ENCODE data around the gene PACRG. TPM values are rescaled to one million over a fixed set of nuclear protein-coding genes. Genes with fewer than 3 reads are reported as not detected.
A peak's percentile ranks its signal among the peaks of the same experiment; 100 is the strongest.

Gene PACRG
- total and polyA plus RNA-seq, 2 of the 8 experiments (the other 6 are each of a cell fraction or from before 2014, with no cell fraction given), result 0.44 to 0.54 TPM

- no peak overlapping the region for H3K9ac ChIP-seq (replicated peaks in 1 of 4; ENCODE audit: extremely low read depth in 1 of 4, low read depth in 3 of 4, low read length in 3 of 4)
- FAIRE-seq (no peak), DNase-seq (ENCODE audit: low read depth in 1 of 2, low spot score in 2 of 2) (no peak)
- peaks cover 0 to 8% (median 0%) of the 10 kb centered on the region in 4 experiments; a peak in 4 of 7 replicates for H3K4me1 ChIP-seq (replicated peaks in 1 of 4; ENCODE audit: control insufficient read depth in 3 of 4, insufficient read depth in 4 of 4, low read length in 3 of 4)
- peak overlapping the region; percentile 20; the same call in 1 of the 2 replicates for H2AFZ ChIP-seq (ENCODE audit: low read length)
- ChIA-PET POLR2A (ENCODE audit: partially characterized antibody) (no interaction called here), CTCF (ENCODE audit: partially characterized antibody) (interaction anchor here (0.9 to 1.5 kb wide), 3 partner anchors 12 to 416 kb away, joined by 4 read pairs; no protein-coding TSS in a partner anchor)
- H3K36me3 ChIP-seq (ENCODE audit: control insufficient read depth in 2 of 4, insufficient read depth in 4 of 4, low read length in 3 of 4), result no peaks in the 10 kb centered on the region
- no peaks in the 10 kb centered on the region for H3K79me2 ChIP-seq (ENCODE audit: control insufficient read depth in 1 of 2, insufficient read depth in 2 of 2, low read length in 2 of 2)
- H3K23me2 ChIP-seq (ENCODE audit: low read depth, low read length), result no peaks in the 10 kb centered on the region
- no peak overlapping the region for H4K91ac ChIP-seq (replicated peaks; ENCODE audit: insufficient read length, low read length)
- no peak overlapping the region for H3K18ac ChIP-seq (ENCODE audit: extremely low read depth, low read length)
- H3K27ac ChIP-seq (ENCODE audit: low read depth, low read length), result no peak overlapping the region
- WGBS, 2 experiments (ENCODE audit: extremely low coverage in 1 of 2, insufficient coverage in 1 of 2, insufficient read length in 1 of 2, insufficient replicate concordance in 2 of 2, low coverage in 1 of 2, low lambda C conversion rate in 2 of 2, missing lambda C conversion rate in 1 of 2), result 90% methylated on average over 17 of the region's 17 CpGs; no CpG with 5 or more reads in 1 of the 2 experiments
- H2BK12ac ChIP-seq (ENCODE audit: low read depth, low read length), result no peak overlapping the region; the same call in 1 of the 2 replicates
- no peaks in the 10 kb centered on the region for H4K20me1 ChIP-seq (replicated peaks in 1 of 2; ENCODE audit: control insufficient read depth in 1 of 2, insufficient read depth in 2 of 2, low read length in 2 of 2)
- no peak overlapping the region for H3K4me3 ChIP-seq (ENCODE audit: extremely low read depth in 1 of 4, insufficient read depth in 2 of 4, low read depth in 3 of 4, low read length in 4 of 4)
- TF ChIP-seq GABPA (IDR thresholded peaks at IDR 0.05; ENCODE audit: borderline replicate concordance, insufficient read depth, low read length), result no peak
- TF ChIP-seq SIRT6 (IDR thresholded peaks at IDR 0.05; ENCODE audit: low read length), result no peak
- TF ChIP-seq NANOG (IDR thresholded peaks at IDR 0.05; ENCODE audit: insufficient read depth, low read depth, low read length, poor library complexity, severe bottlenecking), result no peak
- TF ChIP-seq USF2 (IDR thresholded peaks at IDR 0.05; ENCODE audit: low read length), result no peak
- TF ChIP-seq, protein P1, sequence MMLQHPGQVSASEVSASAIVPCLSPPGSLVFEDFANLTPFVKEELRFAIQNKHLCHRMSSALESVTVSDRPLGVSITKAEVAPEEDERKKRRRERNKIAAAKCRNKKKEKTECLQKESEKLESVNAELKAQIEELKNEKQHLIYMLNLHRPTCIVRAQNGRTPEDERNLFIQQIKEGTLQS (IDR thresholded peaks at IDR 0.05; ENCODE audit: insufficient read depth, low read depth, low read length), result no peak
- no peak for TF ChIP-seq RNF2 (IDR thresholded peaks at IDR 0.05; ENCODE audit: borderline replicate concordance, low read depth, low read length, missing control alignments, poor library complexity, severe bottlenecking)
- TF ChIP-seq NRF1 (IDR thresholded peaks at IDR 0.05; ENCODE audit: low read depth, low read length), result no peak
- H3K9me3 ChIP-seq (ENCODE audit: insufficient read depth in 2 of 2, low read depth in 1 of 2, low read length in 1 of 2), result no peaks in the 10 kb centered on the region
- H3K14ac ChIP-seq (ENCODE audit: insufficient read length), result no peak overlapping the region
- H2BK5ac ChIP-seq (ENCODE audit: low read depth, low read length), result no peak overlapping the region
- H3K4ac ChIP-seq (replicated peaks; ENCODE audit: insufficient read length, low read depth, low read length), result no peak overlapping the region
- no peaks in the 10 kb centered on the region for H3K27me3 ChIP-seq (replicated peaks in 1 of 4; ENCODE audit: control insufficient read depth in 3 of 4, extremely low read depth in 1 of 4, insufficient read depth in 3 of 4, low read length in 3 of 4)
- no peaks in the 10 kb centered on the region for H3K79me1 ChIP-seq (ENCODE audit: low read depth, low read length)
- no peak overlapping the region for H3K56ac ChIP-seq (replicated peaks; ENCODE audit: insufficient read length, low read depth, low read length)
- no peak overlapping the region for H4K8ac ChIP-seq (ENCODE audit: extremely low read depth, insufficient read depth, low read length)
- no peak overlapping the region for H2AK5ac ChIP-seq (ENCODE audit: low read depth, low read length)
- no peak overlapping the region for H4K5ac ChIP-seq (ENCODE audit: insufficient read length, low read depth, low read length)
- no peak overlapping the region for H2BK120ac ChIP-seq (replicated peaks; ENCODE audit: low read depth, low read length)
- H3K23ac ChIP-seq (ENCODE audit: insufficient read length), result no peak overlapping the region
- H2BK20ac ChIP-seq (ENCODE audit: low read length), result no peak overlapping the region
- no peak overlapping the region for H2BK15ac ChIP-seq (ENCODE audit: low read length)
- H3K4me2 ChIP-seq (ENCODE audit: insufficient read depth in 1 of 2, low read depth in 2 of 2, low read length in 2 of 2), result no peak overlapping the region
Observed at GRCh38 chr6:163187201-163187600, 459.4 kb downstream of the PACRG start.
